ENCODE measurements around the gene WDR46.

WDR46 gene

GRCh38 chr6:33313105-33313708, 24.2 kb upstream of the WDR46 start:
- no peak for DNase-seq

DNA sequence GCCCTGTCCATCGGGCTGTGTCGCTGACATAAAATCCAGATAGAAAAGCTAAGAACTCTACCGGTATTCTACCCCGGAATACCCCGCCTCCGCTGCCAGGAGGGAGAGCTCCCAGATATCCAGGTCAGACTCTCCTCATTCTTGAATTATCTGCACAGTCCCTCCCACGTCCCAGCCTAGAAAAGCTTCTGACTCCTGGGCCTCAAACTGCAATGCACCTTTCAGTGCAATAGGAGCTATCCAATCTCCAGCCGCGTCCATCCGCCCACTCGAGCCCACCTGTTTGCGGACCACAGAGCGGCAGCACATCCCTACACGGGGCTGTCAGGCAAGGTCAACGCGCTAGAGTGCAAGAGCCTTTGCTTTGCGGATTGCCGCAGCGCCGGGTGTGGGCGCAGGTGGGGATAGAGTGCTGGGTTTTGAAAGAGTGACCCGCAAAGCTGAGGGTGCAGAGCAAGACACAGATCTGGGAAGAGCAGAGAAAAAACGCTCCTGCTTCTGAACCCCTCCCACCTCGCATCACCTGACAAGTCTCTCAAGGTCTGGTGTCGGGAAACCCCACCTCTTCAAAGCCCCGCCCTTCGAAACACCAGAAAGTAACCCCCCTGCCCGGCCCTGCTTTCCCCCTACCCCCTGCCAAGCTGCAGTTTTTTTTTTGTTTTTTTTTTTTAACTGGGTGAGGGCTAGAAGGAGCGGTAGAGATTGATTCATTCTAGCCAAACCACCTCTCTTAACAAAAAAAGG, 23.5 kb upstream of the WDR46 start:
- peak; percentile 58 for DNase-seq

GRCh38 chr6:33306356-33306755, 17.3 kb upstream of the WDR46 start:
- DNase-seq = no peak

GRCh38 chr6:33305052-33305451, 16.0 kb upstream of the WDR46 start:
- no peak for DNase-seq

DNA sequence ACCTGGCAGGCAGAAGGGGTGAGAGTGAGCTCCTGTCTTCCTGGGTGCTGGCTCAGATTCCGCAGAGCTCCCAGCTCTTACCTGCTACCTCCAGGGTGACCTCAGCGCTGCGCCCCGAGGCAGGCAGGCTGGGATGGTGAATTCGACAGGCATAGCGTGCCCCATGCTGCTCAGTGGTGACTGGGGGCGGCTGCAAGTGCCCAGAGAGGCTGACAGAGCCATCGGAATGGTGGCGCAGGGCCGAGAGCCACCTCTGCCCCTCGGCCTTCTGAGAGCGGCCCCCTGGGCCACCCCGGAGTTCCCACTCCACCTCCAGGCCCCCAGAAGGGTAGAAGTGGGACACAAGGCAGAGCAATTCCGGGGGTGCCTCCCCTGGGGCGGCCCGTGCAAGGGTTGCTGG, 15.2 kb upstream of the WDR46 start:
- no peak for DNase-seq

GRCh38 chr6:33301877-33302276, 12.8 kb upstream of the WDR46 start:
- no peak for DNase-seq

- DNase-seq = peak; percentile 88
Measured at GRCh38 chr6:33299237-33299944, 10.4 kb upstream of the WDR46 start.

DNA sequence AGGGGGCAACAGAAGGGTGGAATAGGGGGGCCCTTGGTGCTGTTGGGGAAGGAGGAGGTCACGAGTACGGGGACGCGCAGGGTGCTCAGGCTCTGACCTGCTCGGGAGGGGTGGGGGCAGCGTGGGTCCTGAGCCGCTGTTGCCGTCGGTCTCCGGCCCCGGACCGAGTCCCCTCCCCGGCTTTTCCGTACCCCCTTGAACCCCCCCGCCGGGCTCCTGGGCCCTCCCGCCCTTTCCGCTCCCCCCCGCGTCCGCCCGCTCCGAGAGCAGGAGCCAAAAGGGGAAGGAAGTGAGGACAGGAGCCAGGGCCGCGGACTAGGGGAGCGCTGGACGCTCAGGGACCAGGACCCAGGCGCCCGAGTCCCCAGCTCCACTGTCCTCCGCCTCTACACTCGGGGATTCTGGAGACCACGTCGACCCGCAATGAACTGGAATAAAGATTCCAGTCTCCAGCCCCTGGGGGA, 9.8 kb upstream of the WDR46 start, which contains the start of gene RGL2:
TSS of gene RGL2 (minus strand) at position 170 of the 464 bp plus-strand sequence. CDS start 332 bp downstream, outside the sequence.
- DNase-seq = peak; percentile 40

- DNase-seq = peak; percentile 42
Measured at GRCh38 chr6:33297956-33298772, 9.1 kb upstream of the WDR46 start.

GRCh38 chr6:33297406-33297955, 8.4 kb upstream of the WDR46 start:
- no peak for DNase-seq

GRCh38 chr6:33296797-33297405, 7.9 kb upstream of the WDR46 start:
- DNase-seq = no peak

- DNase-seq = no peak
Measured at GRCh38 chr6:33295621-33296369, 6.8 kb upstream of the WDR46 start.

DNA sequence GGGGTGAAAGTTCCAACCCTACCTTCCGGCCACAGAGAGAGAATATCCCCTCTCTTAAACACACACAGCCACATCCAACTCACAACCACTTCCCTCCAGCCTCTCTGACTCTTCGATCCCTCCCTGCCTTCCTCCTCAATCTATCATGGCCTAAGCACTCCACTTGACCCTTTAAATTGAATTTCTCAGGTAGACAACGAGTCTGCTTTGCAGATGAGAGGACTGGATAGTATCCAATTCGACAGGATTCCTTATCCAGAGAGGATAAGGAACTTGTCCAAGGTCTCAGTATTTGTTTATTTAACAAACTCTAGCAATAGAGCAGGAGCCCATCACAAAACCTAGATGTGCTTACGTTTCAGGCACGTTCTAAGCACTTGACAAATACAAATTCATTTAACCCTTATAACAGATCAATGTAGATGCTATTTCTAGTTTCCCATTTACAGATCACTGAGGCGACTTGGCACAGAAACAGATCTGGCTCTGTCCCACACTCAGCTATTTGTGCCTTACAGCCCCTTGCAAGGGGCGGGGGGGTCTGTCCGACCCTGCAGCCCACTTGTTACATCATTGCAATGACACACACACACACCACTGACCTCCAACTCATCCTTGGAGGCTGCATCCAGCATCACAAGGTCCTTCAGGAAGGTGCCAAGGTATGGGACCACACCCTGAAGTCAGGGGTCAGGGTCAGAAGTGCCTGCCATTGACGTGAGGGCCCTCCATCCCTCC, 5.2 kb upstream of the WDR46 start:
- no peak for DNase-seq

GRCh38 chr6:33292996-33293682, 4.1 kb upstream of the WDR46 start:
- DNase-seq = no peak

- DNase-seq = no peak
Measured at GRCh38 chr6:33290459-33290858, 1.4 kb upstream of the WDR46 start.

DNA sequence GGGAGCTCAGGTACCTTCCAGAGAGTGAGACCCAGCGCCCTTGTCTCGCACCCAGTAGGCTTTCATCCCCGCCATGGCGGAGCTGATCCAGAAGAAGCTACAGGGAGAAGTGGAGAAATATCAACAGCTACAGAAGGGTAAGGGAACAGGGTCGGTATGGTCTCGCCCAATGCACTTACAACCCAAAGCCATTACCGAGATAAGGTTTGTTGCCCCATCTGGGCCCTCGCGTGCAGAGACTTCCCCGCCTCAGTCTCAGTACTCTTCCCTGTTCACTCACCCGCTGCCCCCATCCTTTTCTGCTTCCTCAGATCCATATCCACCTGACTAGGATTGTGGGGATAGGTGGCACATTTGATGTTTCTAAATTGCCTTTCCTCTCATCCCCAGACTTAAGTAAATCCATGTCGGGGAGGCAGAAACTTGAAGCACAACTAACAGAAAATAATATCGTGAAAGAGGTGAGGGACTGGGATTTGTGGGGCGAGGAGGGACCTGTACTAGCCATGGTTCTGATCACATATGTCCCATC, 811 bp upstream of the WDR46 start:
- no peak for DNase-seq

DNA sequence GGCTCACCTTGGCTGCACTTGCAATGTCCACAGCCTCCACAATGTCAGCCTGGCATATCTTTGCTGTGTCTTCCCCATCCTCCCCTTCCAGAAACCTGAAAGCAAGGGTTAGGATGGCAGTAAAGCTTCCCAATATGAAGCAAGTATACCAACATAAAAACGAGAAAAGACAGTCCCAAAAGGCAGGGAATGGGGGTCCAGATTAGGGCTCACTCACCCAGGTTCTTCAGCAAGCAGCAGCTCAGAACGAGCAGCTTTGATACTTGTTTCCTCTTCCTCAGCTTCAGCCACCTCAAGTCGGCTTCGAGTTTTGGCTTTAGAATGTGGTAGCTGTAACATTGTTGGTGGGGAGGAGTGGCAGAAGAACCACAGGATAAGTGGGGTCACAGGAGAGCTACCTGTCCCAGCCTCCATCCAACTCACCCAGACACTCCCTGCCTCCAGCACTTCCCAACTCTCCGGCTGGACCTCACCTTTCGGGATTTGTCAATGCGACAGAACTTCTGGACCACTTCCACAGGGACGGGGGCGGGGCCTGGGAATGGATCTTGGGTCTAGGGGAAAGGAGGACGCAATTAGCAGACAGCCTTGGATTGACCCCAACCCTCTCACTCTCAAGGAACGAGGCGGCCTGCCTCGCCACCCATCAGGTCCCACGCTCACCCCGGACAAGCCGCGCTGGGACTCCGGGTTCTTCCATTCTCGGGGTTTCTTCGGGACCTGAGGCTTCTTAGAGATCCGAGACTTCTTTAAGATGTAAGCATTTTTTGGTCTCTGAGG, 708 bp downstream of the WDR46 start:
- DNase-seq = no peak

DNA sequence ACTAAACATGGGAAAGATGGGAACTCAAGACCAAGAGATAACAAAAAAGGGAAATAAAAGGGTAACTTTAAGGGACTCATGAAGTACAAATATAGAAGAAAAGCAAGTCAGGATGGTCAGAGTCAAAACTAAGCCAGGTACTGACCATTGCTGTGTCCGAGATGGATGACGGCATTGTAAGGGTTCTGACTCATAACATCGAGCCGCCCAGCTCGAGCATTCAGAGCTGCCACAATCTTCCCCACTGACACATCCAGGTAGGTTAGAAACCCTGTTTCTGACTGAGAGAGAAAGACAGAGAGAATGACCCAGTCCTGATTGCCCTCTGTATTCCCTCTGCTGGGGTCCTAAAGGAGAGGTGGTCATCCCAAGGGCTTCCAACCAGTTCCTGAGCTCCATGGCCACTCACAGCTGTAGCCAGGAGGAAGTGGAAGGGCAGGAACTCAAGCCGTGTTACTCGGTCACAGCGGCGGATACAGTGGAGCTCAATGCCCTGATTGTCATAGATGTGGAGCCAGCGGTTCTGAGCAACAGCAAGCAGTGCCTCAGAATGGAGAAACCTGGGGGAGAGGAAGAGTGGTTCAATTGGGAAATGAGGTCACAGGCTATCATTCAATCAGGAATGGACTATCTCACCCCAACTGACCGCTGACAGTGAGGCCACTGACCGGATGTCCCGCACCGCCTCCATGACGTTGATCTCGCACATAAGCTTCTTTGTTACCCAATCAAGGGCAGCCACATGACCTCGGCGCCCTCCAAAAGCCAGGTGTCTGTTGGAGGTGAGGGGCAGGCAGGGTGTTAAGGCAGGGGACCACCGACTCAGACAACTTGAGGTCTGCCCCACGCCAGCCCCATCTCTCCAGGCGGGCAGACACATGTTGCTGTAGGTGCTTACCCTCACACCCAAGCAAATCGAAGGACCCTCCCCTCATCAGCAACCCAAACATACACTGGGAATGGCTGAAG, 1.8 kb downstream of the WDR46 start:
- no peak for DNase-seq
